ENCODE data around the gene OR9A2.
"Not testable (repeated sequence)": the region's sequence is repeated elsewhere in the genome, so short reads cannot be mapped to it uniquely, and the experiment has no call there.

The OR9A2 gene

DNA sequence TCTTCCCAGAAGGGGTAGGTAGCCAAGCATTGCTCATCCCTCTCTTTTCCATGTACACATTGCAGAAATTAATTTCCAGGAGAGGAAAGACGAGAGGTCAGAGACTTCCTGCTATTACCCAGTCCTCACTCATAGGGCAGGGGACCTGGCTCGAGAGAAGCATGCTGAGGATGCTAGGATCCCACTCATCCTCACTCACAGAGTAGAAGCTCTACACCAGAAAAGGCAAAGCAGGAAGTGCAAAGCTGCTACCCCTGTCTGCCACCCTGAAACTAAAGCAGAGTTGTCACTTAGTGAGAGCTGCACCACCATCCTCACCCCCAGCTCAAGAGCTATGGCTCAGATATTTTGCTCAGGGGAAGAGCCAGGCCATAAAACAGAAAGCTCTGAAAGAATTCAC is 9.9 kb downstream of the OR9A2 start:
- no peak for DNase-seq

- DNase-seq: no peak
Measured at GRCh38 chr7:143015926-143016490, 10.9 kb downstream of the OR9A2 start.

GRCh38 chr7:143015084-143015483 is 11.8 kb downstream of the OR9A2 start:
- no peak for DNase-seq

GRCh38 chr7:143013893-143014292 is 13.0 kb downstream of the OR9A2 start:
- DNase-seq: no peak

DNA sequence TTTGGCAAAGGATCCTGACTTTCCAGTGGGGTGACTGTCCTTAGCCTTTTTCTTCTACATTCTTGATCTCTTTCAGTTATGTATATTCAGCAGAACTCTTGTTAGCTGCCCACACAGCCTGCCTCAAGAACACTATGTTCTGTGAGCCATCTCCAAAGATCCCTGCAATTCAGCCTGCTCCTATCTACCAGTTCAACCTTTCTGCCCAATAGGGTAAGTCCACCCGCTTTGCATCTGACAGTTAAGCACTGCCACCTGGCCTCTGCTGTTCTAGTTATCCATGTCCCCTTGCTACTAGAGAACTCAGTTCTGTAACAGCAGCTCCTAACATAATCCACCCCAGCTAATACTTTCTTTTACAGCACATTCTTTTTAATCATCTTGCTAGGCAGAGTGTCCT is 13.5 kb downstream of the OR9A2 start:
- no peak for DNase-seq

DNA sequence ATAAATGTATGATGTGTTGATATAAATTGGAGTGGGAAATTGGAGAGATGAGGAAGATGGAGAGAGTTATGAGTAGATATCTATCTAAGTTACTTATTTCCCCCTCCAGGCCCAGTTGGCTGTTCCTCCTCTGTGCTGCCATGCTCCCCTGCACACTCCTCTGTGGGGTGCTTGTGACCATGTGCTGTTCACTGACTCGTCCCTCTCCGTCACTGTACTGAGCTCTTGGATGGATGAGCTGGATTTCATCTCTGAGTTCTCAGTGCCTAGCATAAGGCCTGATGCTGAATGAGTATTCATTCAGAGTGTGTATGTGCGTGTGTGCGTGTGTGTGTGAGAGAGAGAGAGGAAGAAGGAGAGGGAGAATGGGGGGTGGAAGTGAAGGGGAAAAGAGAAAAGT is 14.5 kb downstream of the OR9A2 start:
- no peak for DNase-seq

DNA sequence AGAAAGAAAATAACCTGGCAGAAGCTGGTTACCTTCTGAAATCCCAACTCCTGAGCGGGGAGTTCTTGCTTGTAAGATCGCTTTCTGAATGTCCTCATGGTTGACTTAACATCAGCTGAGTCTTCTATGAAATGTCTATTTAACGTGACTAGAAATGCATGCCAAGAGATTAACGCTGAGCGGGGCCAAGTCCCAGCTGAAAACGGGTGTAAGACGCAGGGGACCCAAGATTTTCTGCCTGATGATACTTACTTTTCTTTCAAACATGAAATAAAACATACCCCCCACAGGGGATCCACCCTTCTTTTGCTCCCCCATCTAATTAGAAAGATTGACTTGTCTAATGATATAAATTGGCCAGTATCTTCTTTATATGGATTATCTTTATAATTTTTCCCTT is 14.9 kb downstream of the OR9A2 start:
- no peak for DNase-seq

DNA sequence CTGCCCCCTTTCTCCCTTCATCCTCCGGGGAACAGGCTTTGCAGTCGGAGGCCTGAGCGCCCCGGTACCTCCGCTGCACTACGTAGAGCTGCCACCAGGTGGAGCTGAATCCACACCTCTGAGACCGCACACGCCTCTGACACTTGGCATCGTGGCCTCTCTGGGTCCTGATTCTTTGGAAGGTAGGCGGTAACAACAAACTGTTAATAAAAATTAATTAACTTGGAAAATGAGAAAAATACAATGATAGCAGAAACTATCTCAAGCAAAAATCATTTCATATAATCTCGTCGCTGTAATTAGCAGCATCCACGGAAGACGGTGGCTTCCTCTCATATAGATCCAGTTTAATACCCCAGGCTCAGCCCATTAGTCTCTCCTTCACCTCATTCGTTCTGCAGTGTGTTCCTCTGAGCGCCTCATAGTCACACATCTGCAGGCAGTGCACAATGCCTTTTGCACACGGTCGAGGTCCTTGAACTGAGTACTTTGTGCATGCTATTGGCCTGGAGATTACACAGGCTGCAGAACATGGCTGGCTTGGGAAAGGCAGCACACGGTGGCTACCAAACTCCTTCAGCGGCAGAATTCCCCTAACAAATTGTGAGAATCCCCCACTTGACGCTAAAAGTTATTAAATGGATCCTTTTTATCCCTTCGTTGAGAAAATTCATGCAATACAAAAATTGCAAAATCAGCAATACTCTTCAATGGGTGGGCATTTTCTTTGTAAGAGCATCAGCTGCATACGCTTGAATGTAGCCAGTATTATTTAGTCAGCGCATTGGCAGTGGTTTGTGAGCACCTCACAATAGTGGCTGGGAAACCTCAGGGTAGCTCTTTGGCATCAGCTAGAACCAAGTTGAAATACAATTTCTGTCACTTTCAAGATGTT is 18.7 kb downstream of the OR9A2 start:
- DNase-seq: peak; percentile 10

GRCh38 chr7:143005632-143006260 is 21.2 kb downstream of the OR9A2 start:
- DNase-seq: no peak

DNA sequence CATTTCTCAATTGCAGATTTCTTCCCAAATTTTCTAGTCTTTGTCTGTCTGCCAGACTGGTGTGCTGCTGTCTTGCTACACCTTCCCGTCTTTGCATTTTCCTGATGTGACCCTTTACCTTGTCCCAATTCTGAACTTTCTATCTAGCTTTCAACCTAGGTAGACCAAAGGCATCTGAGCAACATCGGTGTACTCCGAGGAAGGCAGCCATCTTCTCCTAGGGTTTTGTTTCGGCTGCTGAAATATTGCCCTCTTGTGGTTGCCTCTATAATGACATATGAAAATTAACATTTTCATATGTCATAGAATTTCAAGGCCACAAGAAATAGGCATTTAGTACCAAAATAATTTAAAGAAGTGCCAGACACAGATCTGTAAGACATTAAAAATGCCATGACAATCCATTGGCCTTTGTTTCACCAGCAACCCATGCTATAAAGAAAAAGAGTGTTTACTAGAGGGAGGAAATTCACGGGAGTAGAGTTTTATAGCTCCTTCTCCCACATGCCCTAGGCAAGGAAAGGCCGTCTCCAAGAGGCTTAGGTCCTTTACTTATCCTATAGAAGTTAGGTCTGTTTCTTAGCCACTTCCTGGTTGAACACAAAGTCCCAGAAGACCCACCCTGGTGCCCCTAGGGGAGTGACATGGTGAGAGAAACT is 23.4 kb downstream of the OR9A2 start:
- DNase-seq: no peak

DNA sequence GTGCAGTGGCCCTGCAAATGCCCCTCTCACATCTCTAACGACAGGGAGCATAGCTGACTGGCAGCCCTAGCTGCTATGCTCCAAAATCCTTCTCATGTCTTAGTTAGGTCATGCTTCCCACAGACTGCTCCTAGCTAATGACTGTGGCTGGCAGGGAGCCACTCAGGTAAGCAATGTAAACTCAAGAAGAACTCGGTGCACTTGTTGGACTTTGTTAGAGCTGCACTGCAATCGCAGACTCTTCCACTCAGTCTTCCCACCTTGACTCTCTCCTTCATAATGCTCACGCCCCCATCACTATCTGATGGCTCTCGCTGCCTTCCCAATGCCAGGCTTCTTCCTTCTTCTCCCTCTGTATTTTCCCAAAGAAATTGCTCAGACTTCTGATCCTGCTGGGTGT is 24.0 kb downstream of the OR9A2 start:
- DNase-seq: no peak

GRCh38 chr7:143002106-143002505 is 24.8 kb downstream of the OR9A2 start:
- DNase-seq: no peak

GRCh38 chr7:143000648-143001047 is 26.3 kb downstream of the OR9A2 start:
- no peak for DNase-seq

DNA sequence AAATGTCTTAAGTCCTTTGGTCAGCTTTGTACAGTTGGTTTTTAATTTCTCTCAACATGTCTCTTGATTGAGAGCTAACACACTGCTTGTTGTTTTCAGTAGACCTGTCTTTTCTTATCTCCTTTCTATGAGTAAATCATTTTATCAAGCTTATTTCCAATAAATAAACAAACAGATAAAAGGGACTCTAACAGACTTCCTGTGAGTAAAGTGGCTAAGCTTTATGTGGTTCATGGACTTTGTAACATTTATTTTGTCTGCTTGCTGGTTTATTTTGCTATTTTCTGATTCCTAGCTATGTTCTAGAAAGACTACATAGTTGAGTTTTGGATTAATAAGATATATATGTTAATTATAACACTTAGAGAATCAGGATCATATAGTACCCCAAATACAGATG is 27.1 kb downstream of the OR9A2 start:
- DNase-seq: no peak

DNA sequence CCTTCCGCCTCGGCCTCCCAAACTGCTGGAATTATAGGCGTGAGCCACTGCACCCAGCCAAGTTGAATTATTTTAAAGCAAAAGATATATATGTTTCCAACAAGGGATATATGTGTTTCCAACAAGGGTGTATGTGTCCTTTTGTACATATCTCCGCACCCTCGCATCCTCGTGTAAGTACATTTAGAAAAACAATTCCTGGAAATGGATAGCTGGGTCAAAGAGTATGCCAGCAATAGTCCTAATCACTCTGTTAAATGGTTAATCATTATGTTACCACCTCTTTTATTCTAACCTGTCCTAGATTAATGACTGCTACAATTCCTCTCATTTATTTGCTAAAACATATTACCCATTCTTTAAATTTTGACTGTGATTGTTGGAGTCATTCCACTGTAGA is 28.0 kb downstream of the OR9A2 start:
- no peak for DNase-seq

DNA sequence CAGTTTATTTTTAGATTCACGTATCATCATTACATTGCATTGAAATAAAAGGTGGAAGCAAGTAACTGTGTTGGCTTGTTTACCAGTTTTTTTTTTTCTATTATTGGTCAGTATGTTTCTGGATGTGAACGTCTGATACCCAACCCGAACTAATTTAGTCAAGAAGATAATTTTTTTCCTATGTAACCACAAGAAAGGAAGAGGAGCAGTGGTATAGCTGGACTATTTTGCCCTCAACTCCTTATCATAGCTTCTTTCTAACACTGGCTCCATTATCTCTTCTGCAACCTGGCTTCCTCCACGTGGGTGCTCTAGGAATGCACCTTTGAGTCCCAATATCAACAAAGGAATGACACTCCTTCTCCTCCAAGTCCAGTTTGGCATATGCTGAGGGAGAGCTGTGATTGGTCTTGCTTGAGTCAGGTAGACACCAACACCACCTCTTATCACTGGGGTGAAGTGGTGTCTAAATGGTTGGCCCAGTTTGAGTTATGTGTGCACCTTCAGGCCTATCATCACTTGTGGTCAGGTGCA is 29.4 kb downstream of the OR9A2 start:
- no peak for DNase-seq

GRCh38 chr7:142992427-142992826 is 34.5 kb downstream of the OR9A2 start:
- no peak for DNase-seq

GRCh38 chr7:142984297-142984696 is 42.6 kb downstream of the OR9A2 start:
- DNase-seq: no peak

GRCh38 chr7:142983825-142984224 is 43.1 kb downstream of the OR9A2 start:
- no peak for DNase-seq

DNA sequence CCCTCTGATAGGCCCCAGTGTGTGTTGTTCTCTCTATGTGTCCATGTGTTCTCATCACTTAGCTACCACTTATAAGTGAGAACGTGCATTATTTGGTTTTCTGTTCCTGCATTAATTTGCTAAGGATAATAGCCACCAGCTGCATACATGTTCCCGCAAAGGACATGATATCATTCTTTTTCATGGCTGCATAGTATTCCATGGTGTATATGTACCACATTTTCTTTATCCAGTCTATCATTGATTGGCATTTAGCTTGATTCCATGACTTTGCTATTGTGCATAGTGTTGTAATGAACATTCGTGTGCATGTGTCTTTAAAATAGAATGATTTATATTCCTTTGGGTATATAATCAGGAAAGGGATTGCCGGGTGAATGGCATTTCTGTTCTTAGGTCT is 48.5 kb downstream of the OR9A2 start:
- DNase-seq: not testable (repeated sequence)

Data from activated gamma-delta T cell (primary cell).